ENCODE measurements around the gene CHST7. TPM values are rescaled to one million over a fixed set of nuclear protein-coding genes. Genes with fewer than 3 reads are reported as not detected.
A peak's percentile ranks its signal among the peaks of the same experiment; 100 is the strongest.

The CHST7 gene
- total RNA-seq, 1 experiment from 2014 or later: 6.1 TPM

DNA sequence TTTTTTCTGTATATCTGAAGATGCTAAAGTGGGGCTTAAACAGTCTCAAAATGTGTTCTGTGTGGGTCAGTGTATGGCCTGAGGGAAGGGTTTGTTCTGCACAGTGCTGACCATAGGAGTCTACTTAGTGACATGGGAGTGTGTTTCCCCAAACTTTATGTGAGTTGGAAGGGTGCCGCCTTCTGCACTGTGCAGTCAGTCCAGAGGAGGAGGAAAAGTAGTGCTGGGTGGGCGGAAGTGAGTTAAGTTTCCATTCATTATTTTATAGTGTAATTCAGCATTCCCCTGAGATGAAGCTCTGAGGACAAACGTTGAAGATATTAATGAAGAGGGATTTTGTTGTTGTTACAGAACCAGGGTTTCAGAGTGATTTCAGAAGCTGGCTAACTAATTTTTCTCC is 2.9 kb downstream of the CHST7 start:
- Histone ChIP-seq H3K9me3 (ENCODE audit: control insufficient read depth, insufficient read depth, low read depth, low read length) (no peaks in the 10 kb centered on the region), H3K27ac (ENCODE audit: low read length) (no peak overlapping the region), H3K36me3 (ENCODE audit: control insufficient read depth, insufficient read depth, low read length) (no peaks in the 10 kb centered on the region), H3K27me3 (ENCODE audit: control insufficient read depth, insufficient read depth, low read length) (no peaks in the 10 kb centered on the region), H3K4me3 (ENCODE audit: low read depth in 2 of 2, low read length in 2 of 2) (peak overlapping the region; percentile 68 to 78), H3K4me1 (ENCODE audit: control insufficient read depth, insufficient read depth, low read length) (no peaks in the 10 kb centered on the region; the same call in 1 of the 2 replicates)
- DNase-seq (ENCODE audit: low read depth, low spot score) (no peak), ATAC-seq (no peak)
- POLR2A ChIA-PET: interaction anchor here (0.7 kb wide), 1 partner anchor 780 kb away, joined by 4 read pairs; no protein-coding TSS in a partner anchor
- no TSS peak for BruUV-seq (replicated peaks)
- in situ Hi-C loops (cut with HindIII; ENCODE audit: low pct_unique_long_range_greater_than_20kb, low sequenced_read_pairs): no loop called here
- intact Hi-C loops (cut with micrococcal nuclease; ENCODE audit: unreplicated experiment): no loop called here
- CTCF ChIA-PET: no interaction called here
- TF ChIP-seq TCF7L2 (IDR thresholded peaks at IDR 0.05; ENCODE audit: low read depth, low read length) (no peak), POLR2AphosphoS5 (IDR thresholded peaks at IDR 0.05; ENCODE audit: low read depth, low read length) (no peak), SIN3A (IDR thresholded peaks at IDR 0.05; ENCODE audit: borderline replicate concordance, insufficient read depth, low read depth, low read length) (no peak)
- TF ChIP-seq, protein P1, sequence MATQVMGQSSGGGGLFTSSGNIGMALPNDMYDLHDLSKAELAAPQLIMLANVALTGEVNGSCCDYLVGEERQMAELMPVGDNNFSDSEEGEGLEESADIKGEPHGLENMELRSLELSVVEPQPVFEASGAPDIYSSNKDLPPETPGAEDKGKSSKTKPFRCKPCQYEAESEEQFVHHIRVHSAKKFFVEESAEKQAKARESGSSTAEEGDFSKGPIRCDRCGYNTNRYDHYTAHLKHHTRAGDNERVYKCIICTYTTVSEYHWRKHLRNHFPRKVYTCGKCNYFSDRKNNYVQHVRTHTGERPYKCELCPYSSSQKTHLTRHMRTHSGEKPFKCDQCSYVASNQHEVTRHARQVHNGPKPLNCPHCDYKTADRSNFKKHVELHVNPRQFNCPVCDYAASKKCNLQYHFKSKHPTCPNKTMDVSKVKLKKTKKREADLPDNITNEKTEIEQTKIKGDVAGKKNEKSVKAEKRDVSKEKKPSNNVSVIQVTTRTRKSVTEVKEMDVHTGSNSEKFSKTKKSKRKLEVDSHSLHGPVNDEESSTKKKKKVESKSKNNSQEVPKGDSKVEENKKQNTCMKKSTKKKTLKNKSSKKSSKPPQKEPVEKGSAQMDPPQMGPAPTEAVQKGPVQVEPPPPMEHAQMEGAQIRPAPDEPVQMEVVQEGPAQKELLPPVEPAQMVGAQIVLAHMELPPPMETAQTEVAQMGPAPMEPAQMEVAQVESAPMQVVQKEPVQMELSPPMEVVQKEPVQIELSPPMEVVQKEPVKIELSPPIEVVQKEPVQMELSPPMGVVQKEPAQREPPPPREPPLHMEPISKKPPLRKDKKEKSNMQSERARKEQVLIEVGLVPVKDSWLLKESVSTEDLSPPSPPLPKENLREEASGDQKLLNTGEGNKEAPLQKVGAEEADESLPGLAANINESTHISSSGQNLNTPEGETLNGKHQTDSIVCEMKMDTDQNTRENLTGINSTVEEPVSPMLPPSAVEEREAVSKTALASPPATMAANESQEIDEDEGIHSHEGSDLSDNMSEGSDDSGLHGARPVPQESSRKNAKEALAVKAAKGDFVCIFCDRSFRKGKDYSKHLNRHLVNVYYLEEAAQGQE (IDR thresholded peaks at IDR 0.05; ENCODE audit: insufficient read depth in 1 of 2, low read depth in 2 of 2, low read length in 1 of 2): no peak
- TF ChIP-seq, protein P2, sequence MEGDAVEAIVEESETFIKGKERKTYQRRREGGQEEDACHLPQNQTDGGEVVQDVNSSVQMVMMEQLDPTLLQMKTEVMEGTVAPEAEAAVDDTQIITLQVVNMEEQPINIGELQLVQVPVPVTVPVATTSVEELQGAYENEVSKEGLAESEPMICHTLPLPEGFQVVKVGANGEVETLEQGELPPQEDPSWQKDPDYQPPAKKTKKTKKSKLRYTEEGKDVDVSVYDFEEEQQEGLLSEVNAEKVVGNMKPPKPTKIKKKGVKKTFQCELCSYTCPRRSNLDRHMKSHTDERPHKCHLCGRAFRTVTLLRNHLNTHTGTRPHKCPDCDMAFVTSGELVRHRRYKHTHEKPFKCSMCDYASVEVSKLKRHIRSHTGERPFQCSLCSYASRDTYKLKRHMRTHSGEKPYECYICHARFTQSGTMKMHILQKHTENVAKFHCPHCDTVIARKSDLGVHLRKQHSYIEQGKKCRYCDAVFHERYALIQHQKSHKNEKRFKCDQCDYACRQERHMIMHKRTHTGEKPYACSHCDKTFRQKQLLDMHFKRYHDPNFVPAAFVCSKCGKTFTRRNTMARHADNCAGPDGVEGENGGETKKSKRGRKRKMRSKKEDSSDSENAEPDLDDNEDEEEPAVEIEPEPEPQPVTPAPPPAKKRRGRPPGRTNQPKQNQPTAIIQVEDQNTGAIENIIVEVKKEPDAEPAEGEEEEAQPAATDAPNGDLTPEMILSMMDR (IDR thresholded peaks at IDR 0.05): no peak

DNA sequence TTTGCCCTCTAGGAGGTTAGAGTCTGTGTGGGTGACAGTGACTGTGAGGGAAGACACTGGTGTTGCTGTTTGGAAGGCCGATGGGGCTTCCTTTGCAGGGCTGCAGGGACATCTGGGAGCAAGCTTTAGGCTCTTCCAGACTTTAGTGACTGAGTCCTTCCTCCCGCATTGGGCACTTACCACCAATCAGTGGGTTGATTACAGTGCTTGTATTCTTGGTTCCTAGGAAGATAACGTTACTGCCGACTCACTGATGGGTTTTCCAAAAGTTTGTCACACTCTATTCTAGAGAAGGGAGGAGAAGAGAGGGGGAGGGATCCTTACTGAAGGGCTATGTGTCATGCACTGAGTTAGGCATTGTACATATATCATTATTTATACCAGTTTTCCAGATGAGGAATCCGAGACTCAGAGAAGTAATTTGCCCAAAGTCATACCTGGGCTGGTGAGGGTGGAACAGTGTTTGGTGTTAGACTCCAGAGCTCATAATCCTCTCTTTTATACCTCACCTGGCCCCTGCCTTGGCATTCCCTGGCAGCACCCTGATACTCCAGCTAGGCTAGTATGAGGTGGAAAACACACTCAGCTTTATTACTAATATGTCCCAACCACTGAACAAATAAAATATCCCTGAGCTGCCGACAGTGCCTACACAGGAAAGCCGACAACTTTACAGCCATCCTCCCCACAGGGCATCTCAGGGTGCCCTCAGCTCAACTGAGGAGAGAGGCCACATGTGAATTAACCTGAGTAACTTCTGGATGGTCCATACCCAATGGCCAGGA is 3.8 kb downstream of the CHST7 start:
- H3K27me3 ChIP-seq (ENCODE audit: control insufficient read depth, insufficient read depth, low read length): no peaks in the 10 kb centered on the region
- H3K4me1 ChIP-seq (ENCODE audit: control insufficient read depth, insufficient read depth, low read length): peaks cover 2% of the 10 kb centered on the region
- POLR2A ChIA-PET: no interaction called here
- intact Hi-C loops (cut with micrococcal nuclease; ENCODE audit: unreplicated experiment): no loop called here
- BruUV-seq (replicated peaks): no TSS peak
- TF ChIP-seq, protein P1 (IDR thresholded peaks at IDR 0.05; ENCODE audit: insufficient read depth in 1 of 2, low read depth in 2 of 2, low read length in 1 of 2): no peak
- no peak for TF ChIP-seq POLR2AphosphoS5 (IDR thresholded peaks at IDR 0.05; ENCODE audit: low read depth, low read length)
- TF ChIP-seq SIN3A (IDR thresholded peaks at IDR 0.05; ENCODE audit: borderline replicate concordance, insufficient read depth, low read depth, low read length): no peak
- TF ChIP-seq, protein P2 (IDR thresholded peaks at IDR 0.05): no peak
- no peak for TF ChIP-seq TCF7L2 (IDR thresholded peaks at IDR 0.05; ENCODE audit: low read depth, low read length)
- H3K9me3 ChIP-seq (ENCODE audit: control insufficient read depth, insufficient read depth, low read depth, low read length): no peaks in the 10 kb centered on the region
- ATAC-seq: no peak
- H3K27ac ChIP-seq (ENCODE audit: low read length): no peak overlapping the region
- DNase-seq (ENCODE audit: low read depth, low spot score): no peak
- no peak overlapping the region for H3K4me3 ChIP-seq (ENCODE audit: low read depth in 2 of 2, low read length in 2 of 2)
- CTCF ChIA-PET: no interaction called here
- H3K36me3 ChIP-seq (ENCODE audit: control insufficient read depth, insufficient read depth, low read length): no peaks in the 10 kb centered on the region
- in situ Hi-C loops (cut with HindIII; ENCODE audit: low pct_unique_long_range_greater_than_20kb, low sequenced_read_pairs): no loop called here
